Transverse colon (tissue), 4 donors: ENCODE results near the gene TENT5C. TPM values are rescaled to one million over a fixed set of nuclear protein-coding genes. Genes with fewer than 3 reads are reported as not detected.

Experiments used
- DNase-seq: peaks from one replicate; pipeline ENCODE4 v3.0.0-alpha.2; 2019
- H3K27ac ChIP-seq, 4 donors: fragments of 200-600 bp; sonication (generic); 2 replicates each; pipeline ENCODE4 v1.5.1; 2016 to 2018; ENCODE audit warnings: inconsistent platforms in 4 of 4
- H3K27me3 ChIP-seq: fragments of 200-600 bp; sonication (generic); 2 replicates; pipeline ENCODE4 v1.5.1; 2017; ENCODE audit warnings: inconsistent platforms
- H3K36me3 ChIP-seq, 4 donors: fragments of 200-600 bp; sonication (generic); 2 replicates each; pipeline ENCODE4 v1.5.1; 2017 to 2019; ENCODE audit warnings: inconsistent platforms in 4 of 4
- H3K4me1 ChIP-seq, 4 donors: fragments of 200-600 bp; sonication (generic); 2 replicates each; pipeline ENCODE4 v1.5.1; 2017 to 2020; ENCODE audit warnings: inconsistent platforms in 4 of 4
- H3K4me3 ChIP-seq, 4 donors: fragments of 200-600 bp; sonication (generic); 1 replicate in 1 of 4; 2 replicates in 3 of 4; pipeline versions ENCODE4 v1.5.1 to v1.6.1; 2017 to 2019; ENCODE audit warnings: inconsistent platforms in 4 of 4
- H3K9me3 ChIP-seq, 2 donors: fragments of 200-600 bp; sonication (generic); 2 replicates each; pipeline ENCODE4 v1.5.1; 2017 to 2019; ENCODE audit warnings: inconsistent platforms in 2 of 2
- CTCF ChIP-seq, 5 experiments: fragments of 200-600 bp in 3 of 5; fragments of 450-650 bp in 2 of 5; sonication (generic) in 3 of 5; IDR thresholded peaks; 1 replicate in 2 of 5; 2 replicates in 3 of 5; pipeline ENCODE4 v1.5.1; 2016 to 2017; ENCODE audit warnings: antibody characterized with exemption in 5 of 5, inconsistent platforms in 3 of 5, mild to moderate bottlenecking in 2 of 5, moderate library complexity in 1 of 5
- EP300 ChIP-seq: sonication (generic); formaldehyde crosslinking; IDR thresholded peaks from one replicate; pipeline ENCODE4 v1.6.1; 2017; ENCODE audit warnings: antibody characterized with exemption, low read depth
- POLR2A ChIP-seq: fragments of 450-650 bp; IDR thresholded peaks from one replicate; pipeline ENCODE4 v1.6.1; 2016; ENCODE audit warnings: antibody characterized with exemption, mild to moderate bottlenecking, moderate library complexity
- POLR2AphosphoS5 ChIP-seq, 3 donors: sonication (generic); formaldehyde crosslinking; IDR thresholded peaks; one replicate each; pipeline ENCODE4 v1.6.1; 2016; ENCODE audit warnings: antibody characterized with exemption in 3 of 3
- WGBS, 2 donors: methylation state at CpG; one replicate each; pipeline ENCODE4 v1.1.5; 2018; ENCODE audit warnings: low coverage in 1 of 2; 5-methylcytosine and 5-hydroxymethylcytosine counted together
- in situ Hi-C, 4 donors: fragments of 200-750 bp; cut with MboI; loops; one replicate each; pipeline versions ENCODE4 v1.15.0 to v1.15.1; 2017; ENCODE audit warnings: low sequenced_read_pairs in 3 of 4, low pct_ligation_motif_present in 1 of 4, low pct_unique_long_range_greater_than_20kb in 1 of 4
- intact Hi-C: fragments of 100-400 bp; cut with DNase I; formaldehyde crosslinking; loops from one replicate; pipeline ENCODE4 v1.15.1; 2023; ENCODE audit warnings: low total_unique reads
- total RNA-seq, 4 donors: library from RNA; depleted of rRNA; stranded (reverse); fragments of >200 nt; gene quantifications; one replicate each; pipeline ENCODE4 v1.1.0, GENCODE V29; 2016

TENT5C gene
- total RNA-seq, 4 donors from 2014 or later: 3.4 to 30.8 (median 18.1) TPM

GRCh38 chr1:117616356-117616755, 10.5 kb downstream of the TENT5C start:
- in situ Hi-C loops: no loop called here
- intact Hi-C loops: no loop called here
- H3K4me3 ChIP-seq: no peak overlapping the region
- H3K27me3 ChIP-seq: no peaks in the 10 kb centered on the region
- H3K4me1 ChIP-seq: peaks cover 0 to 53% (median 39%) of the 10 kb centered on the region in 4 donors
- H3K9me3 ChIP-seq: no peaks in the 10 kb centered on the region
- 20 to 54% methylated on average over 2 to 3 of the region's 3 CpGs for WGBS, 2 donors
- TF ChIP-seq POLR2A (no peak), EP300 (no peak), POLR2AphosphoS5 (IDR thresholded peaks at IDR 0.05) (no peak), CTCF (IDR thresholded peaks at IDR 0.05) (no peak)
- DNase-seq: peak; percentile 52
- H3K27ac ChIP-seq: peak overlapping the region in 2 of 4 donors; percentile 9 to 65
- no peaks in the 10 kb centered on the region for H3K36me3 ChIP-seq

GRCh38 chr1:117616967-117617366, 11.1 kb downstream of the TENT5C start:
- intact Hi-C loops: no loop called here
- Histone ChIP-seq H3K4me1 (peaks cover 0 to 47% (median 34%) of the 10 kb centered on the region in 4 donors), H3K27me3 (no peaks in the 10 kb centered on the region), H3K4me3 (no peak overlapping the region), H3K9me3 (no peaks in the 10 kb centered on the region), H3K27ac (peak overlapping the region in 1 of 4 donors; percentile 9), H3K36me3 (no peaks in the 10 kb centered on the region)
- 80 to 83% methylated on average over 5 to 6 of the region's 6 CpGs for WGBS, 2 donors
- TF ChIP-seq POLR2A: no peak
- in situ Hi-C loops: no loop called here
- DNase-seq: no peak

- intact Hi-C loops: no loop called here
- in situ Hi-C loops: no loop called here
These were observed 12.7 kb downstream of the TENT5C start for GRCh38 chr1:117618450-117619122.

GRCh38 chr1:117620440-117620839, 14.6 kb downstream of the TENT5C start:
- TF ChIP-seq POLR2AphosphoS5 (IDR thresholded peaks at IDR 0.05): no peak
- no peak for TF ChIP-seq POLR2A
- no peak for TF ChIP-seq CTCF (IDR thresholded peaks at IDR 0.05)
- no peak for TF ChIP-seq EP300
- peaks cover 0 to 12% (median 3%) of the 10 kb centered on the region in 4 donors for H3K4me1 ChIP-seq
- no peaks in the 10 kb centered on the region for H3K27me3 ChIP-seq
- no peaks in the 10 kb centered on the region for H3K36me3 ChIP-seq
- DNase-seq: no peak
- intact Hi-C loops: no loop called here
- no peak overlapping the region for H3K27ac ChIP-seq
- 92% methylated on average over 6 of the region's 6 CpGs; no CpG with 5 or more reads in 1 of the 2 donors for WGBS, 2 donors
- in situ Hi-C loops: no loop called here
- no peaks in the 10 kb centered on the region for H3K9me3 ChIP-seq
- no peak overlapping the region for H3K4me3 ChIP-seq

More at GRCh38 chr1:117618450-117619122, 12.7 kb downstream of the TENT5C start:
- WGBS, 2 donors: 55 to 71% methylated on average over 2 of the region's 2 CpGs
- Histone ChIP-seq H3K36me3 (no peaks in the 10 kb centered on the region), H3K4me3 (no peak overlapping the region), H3K27me3 (no peaks in the 10 kb centered on the region), H3K27ac (no peak overlapping the region), H3K9me3 (no peaks in the 10 kb centered on the region), H3K4me1 (peaks cover 0 to 31% (median 19%) of the 10 kb centered on the region in 4 donors)
- TF ChIP-seq POLR2A (no peak), CTCF (IDR thresholded peaks at IDR 0.05) (no peak), EP300 (no peak)
- no peak for DNase-seq
